GM12878 (cell line): Measurements from ENCODE around the gene OR13C2. TPM values are rescaled to one million over a fixed set of nuclear protein-coding genes. Genes with fewer than 3 reads are reported as not detected.

Experiments
- ATAC-seq: fragments of 200-7000 bp; cut with Tn5 transposase; 3 replicates; pipeline ENCODE4 v1.9.1; 2020; ENCODE audit warnings: mild to moderate bottlenecking, moderate library complexity
- BruUV-seq: library from RNA; stranded (reverse); fragments of 400-500 nt; replicated peaks from 2 replicates; lab custom pipeline; 2021; lab: Mats Ljungman, UMichigan
- CTCF ChIA-PET: fragments of 300-600 bp; sonication (Branson Sonifier 250); formaldehyde crosslinking; extraction: SDS; loops from one replicate; lab custom pipeline; 2021; ENCODE audit warnings: inconsistent platforms; lab: Yijun Ruan, JAX
- POLR2A ChIA-PET: fragments of 350-600 bp; formaldehyde crosslinking; extraction: SDS; loops from one replicate; lab custom pipeline; 2021; ENCODE audit warnings: inconsistent platforms; lab: Charles Lee
- RAD21 ChIA-PET: fragments of 300-600 bp; sonication (Branson Sonifier 250); formaldehyde crosslinking; loops from one replicate; lab custom pipeline; 2023; ENCODE audit warnings: antibody characterized with exemption; ENCODE audit not compliant: unreplicated experiment; lab: Charles Lee
- SMC1A ChIA-PET: fragments of 300-600 bp; sonication (Branson Sonifier 250); formaldehyde crosslinking; loops from one replicate; lab custom pipeline; 2023; ENCODE audit not compliant: unreplicated experiment, uncharacterized antibody; lab: Charles Lee
- DNase-seq: peaks from one replicate; pipeline ENCODE4 v3.0.0-alpha.2; 2011; ENCODE audit warnings: low read depth, low spot score
- FAIRE-seq: peaks from 3 replicates; lab custom pipeline; 2011; peaks lifted over from hg19 to GRCh38; lab: Jason Lieb, UNC
- H2AFZ ChIP-seq: 2 replicates; pipeline ENCODE4 v1.6.0; 2011; ENCODE audit warnings: low read depth, low read length, control low read depth; ENCODE audit not compliant: control insufficient read depth
- H3K27ac ChIP-seq: 2 replicates; pipeline ENCODE4 v1.5.1; 2011; ENCODE audit warnings: control low read depth; ENCODE audit not compliant: control insufficient read depth, insufficient read depth
- H3K27me3 ChIP-seq, 2 experiments: replicated peaks in 1 of 2; 2 replicates each; pipeline versions ENCODE4 v1.6.0 to v1.6.1; 2011; ENCODE audit warnings: low read length in 1 of 2; ENCODE audit not compliant: control insufficient read depth in 2 of 2, insufficient read depth in 2 of 2
- H3K36me3 ChIP-seq, 2 experiments: 2 replicates each; pipeline ENCODE4 v1.5.1; 2011; ENCODE audit warnings: low read length in 1 of 2; ENCODE audit not compliant: control insufficient read depth in 2 of 2, insufficient read depth in 2 of 2
- H3K4me1 ChIP-seq: 2 replicates; pipeline ENCODE4 v1.6.1; 2011; ENCODE audit warnings: mild to moderate bottlenecking, low read length, moderate library complexity, mixed read lengths; ENCODE audit not compliant: control insufficient read depth, insufficient read depth
- H3K4me2 ChIP-seq: 2 replicates; pipeline ENCODE4 v1.6.0; 2011; ENCODE audit warnings: control low read depth; ENCODE audit not compliant: control insufficient read depth, insufficient read depth
- H3K4me3 ChIP-seq: fragments of 200-600 bp; sonication (generic); 2 replicates; pipeline ENCODE4 v1.5.1; 2016
- H3K79me2 ChIP-seq: 2 replicates; pipeline ENCODE4 v1.6.0; 2011; ENCODE audit warnings: low read length; ENCODE audit not compliant: control insufficient read depth, insufficient read depth
- H3K9ac ChIP-seq: 2 replicates; pipeline ENCODE4 v1.8.0; 2011; ENCODE audit warnings: low read length, control low read depth, mixed read lengths; ENCODE audit not compliant: control insufficient read depth, insufficient read depth
- H3K9me3 ChIP-seq: replicated peaks from 3 replicates; pipeline ENCODE4 v1.5.1; 2011; ENCODE audit warnings: mild to moderate bottlenecking, low read length; ENCODE audit not compliant: control insufficient read depth, insufficient read depth
- H4K20me1 ChIP-seq: 2 replicates; pipeline ENCODE4 v1.6.0; 2011; ENCODE audit not compliant: control insufficient read depth, insufficient read depth
- BACH1 ChIP-seq: fragments of 450-650 bp; IDR thresholded peaks from 2 replicates; pipeline ENCODE4 v1.6.1; 2017; ENCODE audit warnings: mild to moderate bottlenecking, borderline replicate concordance
- BCLAF1 ChIP-seq: fragments of 450-650 bp; IDR thresholded peaks from 2 replicates; pipeline ENCODE4 v1.6.1; 2017; ENCODE audit warnings: antibody characterized with exemption, mild to moderate bottlenecking, moderate library complexity
- CBX5 ChIP-seq: sonication (generic); IDR thresholded peaks from 2 replicates; pipeline ENCODE4 v1.6.1; 2016; ENCODE audit warnings: low read depth, moderate library complexity, mild to moderate bottlenecking, inconsistent platforms
- E4F1 ChIP-seq: fragments of 450-650 bp; IDR thresholded peaks from 2 replicates; pipeline ENCODE4 v1.6.1; 2018; ENCODE audit warnings: borderline replicate concordance, mild to moderate bottlenecking; ENCODE audit not compliant: partially characterized antibody
- EZH2 ChIP-seq: IDR thresholded peaks from 2 replicates; pipeline ENCODE4 v1.6.1; 2012; ENCODE audit warnings: low read depth, mild to moderate bottlenecking, control low read depth, inconsistent platforms, low read length, borderline replicate concordance; ENCODE audit not compliant: control insufficient read depth
- IKZF1 ChIP-seq: fragments of 450-650 bp; conservative IDR thresholded peaks from 2 replicates; pipeline ENCODE4 v1.6.1; 2017; ENCODE audit warnings: antibody characterized with exemption, mild to moderate bottlenecking
- NKRF ChIP-seq: fragments of 450-650 bp; conservative IDR thresholded peaks from 2 replicates; pipeline ENCODE4 v1.6.1; 2017; ENCODE audit warnings: mild to moderate bottlenecking, moderate library complexity
- NR2C1 ChIP-seq: fragments of 450-650 bp; IDR thresholded peaks from 2 replicates; pipeline ENCODE4 v1.6.1; 2017; ENCODE audit warnings: antibody characterized with exemption, mild to moderate bottlenecking, moderate library complexity
- POLR2AphosphoS2 ChIP-seq: IDR thresholded peaks from 2 replicates; pipeline ENCODE4 v1.6.1; 2011; ENCODE audit warnings: low read depth, mild to moderate bottlenecking, low read length, improper control_type of control experiment, moderate library complexity
- RB1 ChIP-seq: fragments of 450-650 bp; formaldehyde crosslinking; IDR thresholded peaks from 2 replicates; pipeline ENCODE4 v1.6.1; 2017; ENCODE audit warnings: mild to moderate bottlenecking, borderline replicate concordance
- SIN3A ChIP-seq: IDR thresholded peaks from 2 replicates; pipeline ENCODE4 v1.6.1; 2012; ENCODE audit warnings: low read depth, low read length, improper control_type of control experiment
- SUPT20H ChIP-seq: IDR thresholded peaks from 2 replicates; pipeline ENCODE4 v1.6.1; 2011; ENCODE audit warnings: low read depth, mild to moderate bottlenecking, low read length, moderate library complexity, borderline replicate concordance; ENCODE audit not compliant: control insufficient read depth
- TCF7 ChIP-seq: IDR thresholded peaks from 2 replicates; pipeline ENCODE4 v1.6.1; 2014; ENCODE audit warnings: antibody characterized with exemption, borderline replicate concordance
- YY1 ChIP-seq: IDR thresholded peaks from 2 replicates; pipeline ENCODE4 v1.6.1; 2011; ENCODE audit warnings: low read depth, mild to moderate bottlenecking, low read length
- WGBS: methylation state at CpG from one replicate; pipeline ENCODE4 v1.1.6; 2016; ENCODE audit warnings: low lambda C conversion rate; ENCODE audit not compliant: insufficient replicate concordance, insufficient coverage; ENCODE audit errors: missing lambda C conversion rate; 5-methylcytosine and 5-hydroxymethylcytosine counted together
- in situ Hi-C: fragments of 300-500 bp; cut with MboI; formaldehyde crosslinking; loops from 9 replicates; pipeline ENCODE4 v1.14.3; 2018; ENCODE audit warnings: mixed read lengths
- intact Hi-C: fragments of 100-400 bp; cut with micrococcal nuclease; formaldehyde crosslinking; loops from one replicate; pipeline ENCODE4 v1.14.2; 2022; ENCODE audit not compliant: unreplicated experiment
- polyA plus RNA-seq, 11 experiments: library from polyadenylated mRNA; depleted of rRNA in 4 of 11; unstranded in 6 of 11; stranded (reverse) in 5 of 11; fragments of >200 nt; fragmentation: Nextera tagmentation in 4 of 11; fragmentation: Illumina TruSeq in 1 of 11; extraction: Ambion mirVana in 4 of 11; extraction: Trizol in 1 of 11; gene quantifications; 1 replicate in 1 of 11; 2 replicates in 10 of 11; pipeline versions ENCODE4 v1.2.1 to v1.2.3, GENCODE V29; 2011 to 2016; ENCODE audit warnings: inconsistent platforms in 2 of 11, missing spikeins in 2 of 11, low read depth in 1 of 11
- total RNA-seq, 4 experiments: library from RNA; depleted of rRNA in 3 of 4; stranded (reverse); fragments of >200 nt in 3 of 4; fragmentation: Illumina TruSeq in 1 of 4; extraction: Trizol in 1 of 4; gene quantifications; 2 replicates each; pipeline versions ENCODE4 v1.2.1 to v1.2.3, GENCODE V29; 2013 to 2021

Gene OR13C2
- total and polyA plus RNA-seq, 10 of the 15 experiments (the other 5 are each of a cell fraction or from before 2014, with no cell fraction given), result 0.11 TPM; not detected in 9

DNA sequence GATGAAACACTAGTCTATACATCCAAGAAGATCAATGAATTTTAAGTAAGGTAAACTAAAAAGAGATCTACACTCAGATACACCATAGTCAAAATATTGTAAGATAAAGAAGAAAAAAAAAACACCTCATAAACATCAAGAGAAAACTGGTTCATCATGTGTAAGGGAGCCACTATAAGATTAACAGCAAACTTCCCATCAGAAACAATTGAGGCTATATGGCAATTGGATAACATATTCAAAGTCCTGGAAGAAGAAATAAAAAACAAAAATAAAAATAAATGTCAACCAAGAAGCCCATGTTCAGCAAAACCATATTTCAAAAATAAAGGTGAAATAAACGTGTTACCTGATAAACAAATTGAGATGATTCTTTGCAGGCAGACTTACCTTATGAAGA lies 32.8 kb downstream of the OR13C2 start (continued):
- TF ChIP-seq YY1, result no peak
- TF ChIP-seq BACH1, result no peak
- TF ChIP-seq EZH2, result no peak

- Histone ChIP-seq H3K4me3 (no peak within 1 kb of the TSS), H3K36me3 (no peaks in the 10 kb centered on the region), H3K79me2 (no peaks in the 10 kb centered on the region), H2AFZ (no peak within 1 kb of the TSS), H3K27me3 (no peaks in the 10 kb centered on the region), H3K9ac (no peak within 1 kb of the TSS), H4K20me1 (no peaks in the 10 kb centered on the region), H3K9me3 (no peaks in the 10 kb centered on the region), H3K4me2 (no peak within 1 kb of the TSS), H3K27ac (no peak within 1 kb of the TSS), H3K4me1 (no peaks in the 10 kb centered on the region)
- SMC1A ChIA-PET, result no interaction called here
- no peak for DNase-seq
- in situ Hi-C loops (no loop called here), intact Hi-C loops (loop anchor here (5.0 kb wide), 1 partner anchor 62 kb away; no protein-coding TSS in a partner anchor)
- CTCF ChIA-PET, result no interaction called here
- WGBS, result 62% methylated on average over 4 of the region's 4 CpGs
- no peak for ATAC-seq
- POLR2A ChIA-PET, result no interaction called here
- no peak for FAIRE-seq
- RAD21 ChIA-PET, result no interaction called here
- no TSS peak for BruUV-seq
- no peak for TF ChIP-seq POLR2AphosphoS2
- TF ChIP-seq SIN3A, result no peak
- TF ChIP-seq CBX5, result no peak
- no peak for TF ChIP-seq E4F1
- no peak for TF ChIP-seq IKZF1
- TF ChIP-seq NR2C1, result no peak
- no peak for TF ChIP-seq SUPT20H
- TF ChIP-seq NKRF, result no peak
- TF ChIP-seq TCF7, result no peak
- no peak for TF ChIP-seq BCLAF1
- no peak for TF ChIP-seq RB1
Observed at GRCh38 chr9:104568868-104569267, 36.6 kb downstream of the OR13C2 start, which contains the start of gene OR13C8. Gene OR13C8 (plus strand): TSS chr9:104569168. CDS start chr9:104569168, 0 bp downstream.
